OCI-LY3 (cell line): Measurements from ENCODE around the gene DKK3.

Source experiments
- H2AFZ ChIP-seq: fragments of 200-600, 300-600 bp; shearing (Covaris generic); 2 replicates; pipeline ENCODE4 v1.6.0; 2014; ENCODE audit warnings: antibody characterized with exemption, low read depth, low read length
- H3K27ac ChIP-seq: fragments of 200-600, 300-600 bp; sonication (generic); 2 replicates; pipeline ENCODE4 v1.5.1; 2014; ENCODE audit warnings: mild to moderate bottlenecking, low read length, moderate library complexity, mixed read lengths
- H3K27me3 ChIP-seq: fragments of 200-600, 300-600 bp; sonication (generic); 2 replicates; pipeline ENCODE4 v1.6.1; 2014; ENCODE audit warnings: low read depth, low read length, mixed read lengths
- H3K36me3 ChIP-seq: fragments of 200-600, 300-600 bp; sonication (generic); replicated peaks from 2 replicates; pipeline ENCODE3; 2014; ENCODE audit warnings: low read depth, low read length, mixed read lengths
- H3K4me1 ChIP-seq: fragments of 300-600, 200-600 bp; sonication (generic); 2 replicates; pipeline ENCODE4 v1.6.1; 2014; ENCODE audit warnings: low read length, mixed read lengths
- H3K4me2 ChIP-seq: fragments of 200-600, 300-600 bp; sonication (generic); 2 replicates; pipeline ENCODE4 v1.6.1; 2014; ENCODE audit warnings: low read length, mixed read lengths
- H3K4me3 ChIP-seq: fragments of 300-600, 200-600 bp; sonication (generic); 2 replicates; pipeline ENCODE4 v1.5.1; 2014; ENCODE audit warnings: antibody characterized with exemption, mild to moderate bottlenecking, low read length, moderate library complexity
- H3K79me2 ChIP-seq: fragments of 300-600, 200-600 bp; shearing (Covaris generic); 2 replicates; pipeline ENCODE4 v1.6.1; 2014; ENCODE audit warnings: mild to moderate bottlenecking, low read length, mixed read lengths
- H3K9ac ChIP-seq: fragments of 300-600, 200-600 bp; shearing (Covaris generic); 2 replicates; pipeline ENCODE4 v1.6.0; 2014; ENCODE audit warnings: mild to moderate bottlenecking, low read length, moderate library complexity
- H3K9me3 ChIP-seq: fragments of 200-600, 300-600 bp; shearing (Covaris generic); 2 replicates; pipeline ENCODE4 v1.6.1; 2014; ENCODE audit warnings: low read length, mixed read lengths; ENCODE audit not compliant: insufficient read depth
- H4K20me1 ChIP-seq: fragments of 200-600, 300-600 bp; sonication (generic); 2 replicates; pipeline ENCODE4 v1.6.1; 2016; ENCODE audit warnings: low read length, mixed read lengths; ENCODE audit not compliant: insufficient read depth
- CTCF ChIP-seq: fragments of 200-600, 300-600 bp; sonication (generic); IDR thresholded peaks from 2 replicates; pipeline ENCODE4 v1.5.1; 2014; ENCODE audit warnings: antibody characterized with exemption, low read length, low read depth
- EZH2phosphoT487 ChIP-seq: fragments of 200-600 bp; shearing (Covaris generic); IDR thresholded peaks from 2 replicates; pipeline ENCODE4 v1.6.1; 2018; ENCODE audit warnings: antibody characterized with exemption, mixed run types, low read depth

The DKK3 gene

GRCh38 chr11:12029738-12030363, 21.4 kb upstream of the DKK3 start:
- Histone ChIP-seq H3K9me3 (no peaks in the 10 kb centered on the region), H3K27me3 (peaks cover 4% of the 10 kb centered on the region; the same call in 1 of the 2 replicates), H3K9ac (no peak overlapping the region), H2AFZ (no peak overlapping the region), H3K79me2 (no peaks in the 10 kb centered on the region), H3K4me1 (no peaks in the 10 kb centered on the region), H3K4me2 (no peak overlapping the region), H4K20me1 (no peaks in the 10 kb centered on the region), H3K4me3 (no peak overlapping the region), H3K36me3 (no peaks in the 10 kb centered on the region), H3K27ac (no peak overlapping the region)
- TF ChIP-seq CTCF, result no peak
- no peak for TF ChIP-seq EZH2phosphoT487

GRCh38 chr11:12029119-12029518, 20.7 kb upstream of the DKK3 start:
- Histone ChIP-seq H4K20me1 (no peaks in the 10 kb centered on the region), H3K4me1 (no peaks in the 10 kb centered on the region), H3K4me2 (no peak overlapping the region), H3K27me3 (no peaks in the 10 kb centered on the region), H3K79me2 (no peaks in the 10 kb centered on the region), H3K36me3 (no peaks in the 10 kb centered on the region), H3K9me3 (no peaks in the 10 kb centered on the region), H3K9ac (no peak overlapping the region), H3K4me3 (no peak overlapping the region), H2AFZ (no peak overlapping the region), H3K27ac (no peak overlapping the region)
- no peak for TF ChIP-seq CTCF
- TF ChIP-seq EZH2phosphoT487, result no peak

GRCh38 chr11:12028303-12028702, 19.9 kb upstream of the DKK3 start:
- H3K9me3 ChIP-seq, result no peaks in the 10 kb centered on the region

More at GRCh38 chr11:12028303-12028702, 19.9 kb upstream of the DKK3 start:
- H3K4me2 ChIP-seq, result no peak overlapping the region
- H3K27me3 ChIP-seq, result no peaks in the 10 kb centered on the region
- H4K20me1 ChIP-seq, result no peaks in the 10 kb centered on the region
- H3K9ac ChIP-seq, result no peak overlapping the region
- H3K4me1 ChIP-seq, result no peaks in the 10 kb centered on the region
- TF ChIP-seq CTCF (no peak), EZH2phosphoT487 (no peak)
- no peak overlapping the region for H2AFZ ChIP-seq
- H3K27ac ChIP-seq, result no peak overlapping the region
- no peaks in the 10 kb centered on the region for H3K79me2 ChIP-seq
- no peak overlapping the region for H3K4me3 ChIP-seq
- H3K36me3 ChIP-seq, result no peaks in the 10 kb centered on the region
